GM12873 (cell line): ENCODE results near the gene PCGF5.

Source experiments
- CTCF ChIP-seq: IDR thresholded peaks from 2 replicates; pipeline ENCODE4 v1.5.1; 2012; ENCODE audit warnings: low read depth, mild to moderate bottlenecking, moderate library complexity, low read length, control low read depth; ENCODE audit not compliant: insufficient read depth; ENCODE audit errors: missing control alignments

Gene PCGF5

GRCh38 chr10:91211675-91212074, 8.8 kb upstream of the PCGF5 start:
- TF ChIP-seq CTCF = no peak

- TF ChIP-seq CTCF = no peak
Observed at GRCh38 chr10:91214911-91215310, 5.6 kb upstream of the PCGF5 start.

DNA sequence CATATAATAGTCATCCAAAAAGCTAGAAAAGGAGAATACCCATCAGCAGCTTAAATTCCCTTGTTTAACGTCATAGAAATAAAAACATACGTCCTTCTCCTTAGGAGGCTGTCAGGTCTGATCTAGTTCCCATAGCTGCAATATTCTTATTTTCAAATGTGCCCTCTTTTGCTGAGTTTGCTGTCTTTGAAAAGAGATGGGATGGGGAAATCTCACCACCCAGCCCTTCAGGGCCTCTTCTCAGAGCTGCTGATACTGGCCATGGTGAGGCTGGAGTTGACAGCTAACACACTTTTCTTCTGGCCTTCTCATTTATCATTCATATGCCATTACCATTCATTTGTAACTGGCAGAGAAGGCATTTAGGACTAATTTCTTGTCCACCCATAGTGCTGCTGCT, 5.1 kb upstream of the PCGF5 start:
- no peak for TF ChIP-seq CTCF

DNA sequence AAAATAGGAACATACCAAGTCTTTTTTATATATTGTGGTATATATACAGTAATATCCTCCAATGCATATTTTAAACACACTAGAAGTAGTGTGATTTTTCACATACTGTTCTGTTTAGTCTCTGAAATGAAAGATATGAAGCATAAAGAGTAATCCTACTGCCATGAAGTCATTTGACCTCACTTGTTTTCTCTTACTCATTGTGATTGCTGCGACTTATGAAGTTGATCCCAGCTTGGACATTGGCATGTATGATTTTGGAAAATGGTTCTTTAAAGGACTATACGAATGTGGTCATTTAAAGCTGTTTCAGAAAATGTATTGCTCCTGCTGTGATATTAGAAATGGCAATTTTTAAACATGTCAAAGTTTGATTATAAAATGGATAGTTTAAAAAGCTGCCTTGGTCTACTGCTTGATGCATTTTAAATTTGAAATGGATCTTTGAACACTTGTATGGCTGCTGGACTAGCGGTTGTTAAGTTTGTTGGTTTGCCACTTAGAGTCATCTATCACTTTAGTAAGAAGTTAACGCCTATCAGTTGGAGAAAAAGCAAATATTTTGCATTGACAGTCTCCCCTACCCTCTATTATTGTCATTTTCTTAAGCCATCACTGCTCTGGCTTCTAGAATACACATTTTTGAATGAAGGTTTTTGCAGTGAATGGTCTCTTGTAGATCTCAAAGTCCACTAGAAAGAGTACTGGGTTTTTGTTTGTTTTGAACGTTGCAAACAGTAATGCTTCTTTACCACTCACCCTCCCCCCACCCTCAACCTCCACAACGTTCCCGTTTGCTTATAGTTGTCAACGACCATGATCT, 881 bp upstream of the PCGF5 start:
- no peak for TF ChIP-seq CTCF

- TF ChIP-seq CTCF = no peak
Observed at GRCh38 chr10:91220954-91221675, 652 bp downstream of the PCGF5 start.

GRCh38 chr10:91226093-91226492, 5.6 kb downstream of the PCGF5 start:
- TF ChIP-seq CTCF = no peak

DNA sequence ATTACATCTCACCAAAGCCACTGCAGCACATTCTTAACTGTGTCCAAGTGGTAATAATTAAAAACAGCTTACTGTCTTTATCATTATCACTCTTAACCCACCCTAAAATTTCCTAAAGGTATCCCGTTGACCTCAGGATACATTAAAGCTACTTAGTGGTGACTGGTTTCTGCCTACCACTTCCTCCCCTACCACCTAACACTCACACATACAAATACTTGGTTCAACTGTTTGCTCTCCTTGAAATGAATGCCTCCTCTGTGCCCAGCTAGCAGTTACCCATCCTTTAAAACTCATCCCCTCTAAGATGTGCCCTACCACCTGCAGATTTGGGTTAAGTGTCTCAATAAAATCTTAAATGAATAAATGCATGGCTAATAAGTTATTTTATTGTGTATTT, 7.1 kb downstream of the PCGF5 start:
- TF ChIP-seq CTCF = no peak
